RWPE1 (cell line): ENCODE data around the gene PKD1L1.

Experiments
- CTCF ChIA-PET: fragments of 350-600 bp; sonication (Branson Sonifier 250); formaldehyde crosslinking; extraction: SDS; loops from one replicate; lab custom pipeline; 2021; lab: Yijun Ruan, JAX
- POLR2A ChIA-PET: fragments of 400-600 bp; formaldehyde crosslinking; extraction: SDS; loops from one replicate; lab custom pipeline; 2020; ENCODE audit warnings: antibody characterized with exemption; ENCODE audit not compliant: low non-redundant PET; lab: Yijun Ruan, JAX
- DNase-seq: peaks from one replicate; pipeline ENCODE4 v3.0.0; 2012; ENCODE audit warnings: low spot score
- H3K27ac ChIP-seq: fragments of 450-650 bp; 2 replicates; pipeline ENCODE4 v1.5.1; 2017
- TF ChIP-seq, protein P1 (sequence below): fragments of 450-650 bp; conservative IDR thresholded peaks from 2 replicates; pipeline ENCODE4 v1.5.1; 2017; ENCODE audit warnings: low read depth, mild to moderate bottlenecking

PKD1L1 gene

GRCh38 chr7:47915616-47915976, 32.7 kb downstream of the PKD1L1 start:
- DNase-seq, result no peak
- H3K27ac ChIP-seq, result no peak overlapping the region
- ChIA-PET POLR2A (no interaction called here), CTCF (no interaction called here)
- TF ChIP-seq, protein P1, sequence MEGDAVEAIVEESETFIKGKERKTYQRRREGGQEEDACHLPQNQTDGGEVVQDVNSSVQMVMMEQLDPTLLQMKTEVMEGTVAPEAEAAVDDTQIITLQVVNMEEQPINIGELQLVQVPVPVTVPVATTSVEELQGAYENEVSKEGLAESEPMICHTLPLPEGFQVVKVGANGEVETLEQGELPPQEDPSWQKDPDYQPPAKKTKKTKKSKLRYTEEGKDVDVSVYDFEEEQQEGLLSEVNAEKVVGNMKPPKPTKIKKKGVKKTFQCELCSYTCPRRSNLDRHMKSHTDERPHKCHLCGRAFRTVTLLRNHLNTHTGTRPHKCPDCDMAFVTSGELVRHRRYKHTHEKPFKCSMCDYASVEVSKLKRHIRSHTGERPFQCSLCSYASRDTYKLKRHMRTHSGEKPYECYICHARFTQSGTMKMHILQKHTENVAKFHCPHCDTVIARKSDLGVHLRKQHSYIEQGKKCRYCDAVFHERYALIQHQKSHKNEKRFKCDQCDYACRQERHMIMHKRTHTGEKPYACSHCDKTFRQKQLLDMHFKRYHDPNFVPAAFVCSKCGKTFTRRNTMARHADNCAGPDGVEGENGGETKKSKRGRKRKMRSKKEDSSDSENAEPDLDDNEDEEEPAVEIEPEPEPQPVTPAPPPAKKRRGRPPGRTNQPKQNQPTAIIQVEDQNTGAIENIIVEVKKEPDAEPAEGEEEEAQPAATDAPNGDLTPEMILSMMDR, result no peak

DNA sequence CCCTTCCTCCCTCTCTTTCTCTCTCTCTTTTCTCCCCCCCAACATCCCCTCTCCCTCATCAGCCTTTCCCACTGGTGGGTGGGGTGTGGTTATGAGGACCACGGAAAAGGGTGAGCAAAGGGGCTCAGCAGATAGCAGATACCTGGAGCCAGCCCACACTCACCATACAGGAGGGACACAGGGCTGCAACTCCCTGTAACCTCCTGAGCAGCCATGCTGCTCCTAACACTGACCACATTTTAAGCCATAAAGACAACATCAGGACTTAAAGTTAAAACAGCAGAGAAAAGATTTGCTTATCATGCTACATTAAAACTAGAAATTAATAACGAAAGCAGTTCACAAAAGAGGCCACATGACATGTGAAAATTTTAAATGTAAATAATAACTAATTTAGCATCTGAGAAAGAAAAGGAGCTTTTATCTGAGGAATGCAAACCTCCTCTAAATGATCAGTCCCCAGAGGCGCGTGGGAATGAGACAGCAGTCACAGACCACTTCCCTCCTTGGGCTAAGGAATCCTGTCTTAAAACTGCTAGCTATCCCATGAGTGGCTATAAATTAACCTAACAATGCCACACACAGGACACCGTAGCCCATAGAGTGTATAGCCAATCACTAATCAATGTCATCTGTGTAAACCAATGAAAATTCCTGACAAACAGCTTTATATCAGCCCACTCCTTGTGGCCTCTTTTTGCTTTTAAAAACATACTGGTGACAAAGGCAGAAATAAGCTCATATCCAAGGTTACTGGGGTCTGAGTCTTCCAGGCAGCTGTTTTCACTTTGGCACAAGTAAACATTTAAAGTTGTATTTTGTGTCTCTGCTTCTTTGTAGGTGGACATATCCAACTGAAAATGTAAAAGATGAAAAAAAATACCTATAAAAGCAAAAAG, 33.3 kb downstream of the PKD1L1 start:
- TF ChIP-seq, protein P1, result no peak
- CTCF ChIA-PET, result no interaction called here
- POLR2A ChIA-PET, result no interaction called here
- no peak for DNase-seq
- H3K27ac ChIP-seq, result no peak overlapping the region

GRCh38 chr7:47912332-47912731, 35.9 kb downstream of the PKD1L1 start:
- POLR2A ChIA-PET, result no interaction called here
- DNase-seq, result no peak
- CTCF ChIA-PET, result interaction anchor here (1.1 to 1.2 kb wide), 2 partner anchors 17 to 33 kb away, joined by 4 to 5 read pairs; no protein-coding TSS in a partner anchor
- TF ChIP-seq, protein P1, result no peak
- H3K27ac ChIP-seq, result no peak overlapping the region

- TF ChIP-seq, protein P1, result no peak
- CTCF ChIA-PET, result no interaction called here
Measured at GRCh38 chr7:47908720-47909119, 39.5 kb downstream of the PKD1L1 start.

GRCh38 chr7:47907981-47908616, 40.2 kb downstream of the PKD1L1 start:
- TF ChIP-seq, protein P1, result no peak
- CTCF ChIA-PET, result no interaction called here
- POLR2A ChIA-PET, result no interaction called here
- no peak for DNase-seq
- no peak overlapping the region for H3K27ac ChIP-seq

More at GRCh38 chr7:47908720-47909119, 39.5 kb downstream of the PKD1L1 start:
- DNase-seq, result no peak
- H3K27ac ChIP-seq, result no peak overlapping the region
- POLR2A ChIA-PET, result no interaction called here

DNA sequence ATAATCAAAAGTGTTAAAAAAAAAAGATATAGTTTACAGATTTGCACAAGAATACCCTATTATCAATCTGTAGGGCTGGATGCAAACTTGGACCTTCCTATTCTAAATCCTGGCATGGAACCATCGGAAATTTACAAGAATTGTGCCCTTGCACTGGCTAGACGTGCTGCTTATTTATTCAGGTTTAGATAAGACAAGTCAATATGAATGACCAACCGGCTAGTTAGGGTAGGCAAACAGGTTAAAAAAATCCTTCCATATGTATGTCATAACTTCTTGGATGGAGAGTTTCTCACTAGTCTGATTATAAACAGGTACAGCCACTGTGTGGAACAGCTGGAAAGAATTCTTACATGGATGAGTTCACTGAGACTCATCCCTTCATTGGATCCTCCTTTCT, 41.4 kb downstream of the PKD1L1 start:
- CTCF ChIA-PET, result no interaction called here
- no peak overlapping the region for H3K27ac ChIP-seq
- POLR2A ChIA-PET, result no interaction called here
- DNase-seq, result no peak
- TF ChIP-seq, protein P1, result no peak
